HepG2 (cell line): ENCODE measurements around the gene ASPM. TPM values are rescaled to one million over a fixed set of nuclear protein-coding genes. Genes with fewer than 3 reads are reported as not detected.

Experiments
- AKAP8 ChIP-seq: sonication (generic); formaldehyde crosslinking; IDR thresholded peaks from 2 replicates; pipeline ENCODE4 v1.5.1; 2020; ENCODE audit warnings: mild to moderate bottlenecking, missing genetic modification reagents
- ASH2L ChIP-seq: fragments of 300-600, 200-600 bp; sonication (generic); IDR thresholded peaks from 2 replicates; pipeline ENCODE4 v1.7.0; 2017; ENCODE audit warnings: low read depth, mild to moderate bottlenecking, moderate library complexity, mixed read lengths, low read length; ENCODE audit not compliant: insufficient read length
- DNMT1 ChIP-seq: sonication (generic); formaldehyde crosslinking; IDR thresholded peaks from 2 replicates; pipeline ENCODE4 v1.5.1; 2020; ENCODE audit warnings: mild to moderate bottlenecking, missing genetic modification reagents
- EZH2 ChIP-seq: conservative IDR thresholded peaks from 2 replicates; pipeline ENCODE4 v1.6.1; 2012; ENCODE audit warnings: mild to moderate bottlenecking, low read depth, low read length, moderate library complexity
- KLF12 ChIP-seq: sonication (generic); formaldehyde crosslinking; IDR thresholded peaks from 2 replicates; pipeline ENCODE4 v1.4.0; 2020; ENCODE audit warnings: missing genetic modification reagents, borderline replicate concordance
- SMAD1 ChIP-seq: sonication (generic); formaldehyde crosslinking; IDR thresholded peaks from 2 replicates; pipeline ENCODE4 v1.4.0; 2020; ENCODE audit warnings: missing genetic modification reagents, low read depth, mild to moderate bottlenecking, borderline replicate concordance
- THAP11 ChIP-seq: IDR thresholded peaks from 2 replicates; pipeline ENCODE4 v1.6.1; 2016; ENCODE audit warnings: missing biosample characterization, missing genetic modification reagents
- TOPORS ChIP-seq: sonication (generic); formaldehyde crosslinking; IDR thresholded peaks from 2 replicates; pipeline ENCODE4 v1.8.0; 2023; ENCODE audit warnings: mild to moderate bottlenecking, missing genetic modification reagents
- ZMYM4 ChIP-seq: sonication (generic); formaldehyde crosslinking; IDR thresholded peaks from 2 replicates; pipeline ENCODE4 v1.8.1; 2023; ENCODE audit warnings: mild to moderate bottlenecking, missing genetic modification reagents
- ZNF263 ChIP-seq: sonication (generic); formaldehyde crosslinking; IDR thresholded peaks from 2 replicates; pipeline ENCODE4 v1.4.0; 2020; ENCODE audit warnings: missing genetic modification reagents
- ZNF674 ChIP-seq: sonication (generic); formaldehyde crosslinking; IDR thresholded peaks from 2 replicates; pipeline ENCODE4 v1.5.0; 2020; ENCODE audit warnings: low read depth, mild to moderate bottlenecking, missing genetic modification reagents
- ZNF775 ChIP-seq: sonication (generic); formaldehyde crosslinking; IDR thresholded peaks from 2 replicates; pipeline ENCODE4 v1.4.0; 2020; ENCODE audit warnings: missing genetic modification reagents, mild to moderate bottlenecking, moderate library complexity, borderline replicate concordance
- ZZZ3 ChIP-seq: sonication (generic); formaldehyde crosslinking; IDR thresholded peaks from 2 replicates; pipeline ENCODE4 v1.4.0; 2020; ENCODE audit warnings: missing genetic modification reagents, mild to moderate bottlenecking, borderline replicate concordance
- polyA plus RNA-seq, 8 experiments: library from polyadenylated mRNA; depleted of rRNA in 3 of 8; stranded (reverse) in 7 of 8; unstranded in 1 of 8; fragments of >200 nt; fragmentation: Illumina TruSeq in 4 of 8; extraction: Trizol in 4 of 8; gene quantifications; 2 replicates each; pipeline versions ENCODE4 v1.2.1 to v1.2.3, GENCODE V29; 2011 to 2016; ENCODE audit warnings: low read depth in 4 of 8, missing spikeins in 1 of 8, mixed read lengths in 1 of 8; ENCODE audit not compliant: insufficient read depth in 1 of 8
- total RNA-seq, 5 experiments: library from RNA; depleted of rRNA; stranded (reverse); fragments of >200 nt; fragmentation: Illumina TruSeq; extraction: Trizol; gene quantifications; 2 replicates each; pipeline ENCODE4 v1.2.3, GENCODE V29; 2016; ENCODE audit warnings: low read depth in 1 of 5
- TF ChIP-seq, protein P1 (sequence below): sonication (generic); formaldehyde crosslinking; IDR thresholded peaks from 2 replicates; pipeline ENCODE4 v1.4.0; 2020; ENCODE audit warnings: mild to moderate bottlenecking, missing genetic modification reagents, borderline replicate concordance
- TF ChIP-seq, protein P2 (sequence below): sonication (generic); formaldehyde crosslinking; IDR thresholded peaks from 2 replicates; pipeline ENCODE4 v1.8.0; 2022; ENCODE audit warnings: mild to moderate bottlenecking, missing genetic modification reagents, moderate library complexity
- TF ChIP-seq, protein P3 (sequence below): sonication (generic); formaldehyde crosslinking; IDR thresholded peaks from 2 replicates; pipeline ENCODE4 v1.5.0; 2020; ENCODE audit warnings: missing genetic modification reagents, mild to moderate bottlenecking, borderline replicate concordance
- TF ChIP-seq, protein P4 (sequence below), 2 experiments: fragments of 450-650 bp in 1 of 2; sonication (generic) in 1 of 2; formaldehyde crosslinking; IDR thresholded peaks; 2 replicates each; pipeline versions ENCODE4 v1.5.0 to v1.8.0; 2020 to 2022; ENCODE audit warnings: mild to moderate bottlenecking in 1 of 2, missing genetic modification reagents in 1 of 2
- TF ChIP-seq, protein P5 (sequence below): sonication (generic); formaldehyde crosslinking; IDR thresholded peaks from 2 replicates; pipeline ENCODE4 v1.4.0; 2020; ENCODE audit warnings: missing genetic modification reagents, borderline replicate concordance

The ASPM gene
- total and polyA plus RNA-seq, 2 of the 13 experiments (the other 11 are each of a cell fraction or from before 2014, with no cell fraction given) = 7.7 to 29.1 TPM

DNA sequence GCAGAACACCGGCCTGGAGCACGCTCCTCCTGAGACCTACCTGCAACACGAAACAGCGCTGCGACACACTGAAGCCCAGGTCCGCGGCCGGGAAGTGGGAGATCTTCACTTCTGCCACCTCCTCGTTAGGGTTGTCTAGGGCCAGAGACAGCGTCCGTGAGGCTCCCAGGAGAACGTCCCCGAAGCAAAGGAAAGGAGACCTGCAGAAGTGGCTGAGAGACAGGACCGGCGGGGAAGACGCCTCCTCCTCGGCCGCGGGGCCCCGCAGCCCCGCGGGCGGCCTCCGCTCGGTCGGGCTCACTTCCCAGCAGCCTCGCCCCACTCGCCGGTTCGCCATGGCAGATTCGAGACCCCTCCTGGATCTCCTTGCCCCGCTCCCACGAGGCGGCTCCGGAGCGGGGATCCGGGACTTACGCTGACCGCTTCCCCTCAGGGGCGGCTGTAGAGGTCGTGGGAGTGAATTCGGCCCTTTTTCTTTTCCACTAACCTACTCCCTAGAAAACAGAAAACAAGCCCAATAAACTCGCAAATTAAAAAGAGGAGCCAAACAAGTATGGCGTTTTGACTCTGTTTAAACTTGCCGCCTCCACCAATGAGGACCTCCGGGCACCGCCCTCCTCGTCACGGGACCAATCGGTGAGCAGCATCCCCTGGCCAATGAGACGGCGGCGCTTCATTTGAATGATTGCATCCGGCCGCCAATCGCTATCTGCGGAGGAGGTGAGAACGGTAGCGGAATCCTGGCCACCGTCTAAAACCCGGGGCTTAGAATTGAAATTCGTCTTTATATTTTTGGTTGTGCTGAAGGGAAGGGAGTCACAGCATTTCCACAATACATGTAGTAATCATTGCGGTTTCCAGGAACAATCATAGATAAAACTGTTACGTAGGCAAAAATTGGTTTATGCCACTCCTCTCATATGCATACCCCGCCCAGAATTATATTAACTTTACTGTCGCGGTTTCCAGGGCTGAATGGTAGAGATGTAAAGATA is at the start of gene ASPM (continued):
- TF ChIP-seq, protein P1, sequence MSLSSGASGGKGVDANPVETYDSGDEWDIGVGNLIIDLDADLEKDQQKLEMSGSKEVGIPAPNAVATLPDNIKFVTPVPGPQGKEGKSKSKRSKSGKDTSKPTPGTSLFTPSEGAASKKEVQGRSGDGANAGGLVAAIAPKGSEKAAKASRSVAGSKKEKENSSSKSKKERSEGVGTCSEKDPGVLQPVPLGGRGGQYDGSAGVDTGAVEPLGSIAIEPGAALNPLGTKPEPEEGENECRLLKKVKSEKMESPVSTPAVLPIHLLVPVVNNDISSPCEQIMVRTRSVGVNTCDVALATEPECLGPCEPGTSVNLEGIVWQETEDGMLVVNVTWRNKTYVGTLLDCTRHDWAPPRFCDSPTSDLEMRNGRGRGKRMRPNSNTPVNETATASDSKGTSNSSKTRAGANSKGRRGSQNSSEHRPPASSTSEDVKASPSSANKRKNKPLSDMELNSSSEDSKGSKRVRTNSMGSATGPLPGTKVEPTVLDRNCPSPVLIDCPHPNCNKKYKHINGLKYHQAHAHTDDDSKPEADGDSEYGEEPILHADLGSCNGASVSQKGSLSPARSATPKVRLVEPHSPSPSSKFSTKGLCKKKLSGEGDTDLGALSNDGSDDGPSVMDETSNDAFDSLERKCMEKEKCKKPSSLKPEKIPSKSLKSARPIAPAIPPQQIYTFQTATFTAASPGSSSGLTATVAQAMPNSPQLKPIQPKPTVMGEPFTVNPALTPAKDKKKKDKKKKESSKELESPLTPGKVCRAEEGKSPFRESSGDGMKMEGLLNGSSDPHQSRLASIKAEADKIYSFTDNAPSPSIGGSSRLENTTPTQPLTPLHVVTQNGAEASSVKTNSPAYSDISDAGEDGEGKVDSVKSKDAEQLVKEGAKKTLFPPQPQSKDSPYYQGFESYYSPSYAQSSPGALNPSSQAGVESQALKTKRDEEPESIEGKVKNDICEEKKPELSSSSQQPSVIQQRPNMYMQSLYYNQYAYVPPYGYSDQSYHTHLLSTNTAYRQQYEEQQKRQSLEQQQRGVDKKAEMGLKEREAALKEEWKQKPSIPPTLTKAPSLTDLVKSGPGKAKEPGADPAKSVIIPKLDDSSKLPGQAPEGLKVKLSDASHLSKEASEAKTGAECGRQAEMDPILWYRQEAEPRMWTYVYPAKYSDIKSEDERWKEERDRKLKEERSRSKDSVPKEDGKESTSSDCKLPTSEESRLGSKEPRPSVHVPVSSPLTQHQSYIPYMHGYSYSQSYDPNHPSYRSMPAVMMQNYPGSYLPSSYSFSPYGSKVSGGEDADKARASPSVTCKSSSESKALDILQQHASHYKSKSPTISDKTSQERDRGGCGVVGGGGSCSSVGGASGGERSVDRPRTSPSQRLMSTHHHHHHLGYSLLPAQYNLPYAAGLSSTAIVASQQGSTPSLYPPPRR = no peak
- TF ChIP-seq EZH2 = no peak
- no peak for TF ChIP-seq ZZZ3
- TF ChIP-seq, protein P2, sequence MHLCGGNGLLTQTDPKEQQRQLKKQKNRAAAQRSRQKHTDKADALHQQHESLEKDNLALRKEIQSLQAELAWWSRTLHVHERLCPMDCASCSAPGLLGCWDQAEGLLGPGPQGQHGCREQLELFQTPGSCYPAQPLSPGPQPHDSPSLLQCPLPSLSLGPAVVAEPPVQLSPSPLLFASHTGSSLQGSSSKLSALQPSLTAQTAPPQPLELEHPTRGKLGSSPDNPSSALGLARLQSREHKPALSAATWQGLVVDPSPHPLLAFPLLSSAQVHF (CRISPR knock-in tag) = peak; percentile 93; the same call in 1 of the 2 replicates
- peak; percentile 91 for TF ChIP-seq ZMYM4 (CRISPR knock-in tag)
- peak; percentile 87 for TF ChIP-seq ASH2L
- TF ChIP-seq SMAD1 = no peak
- no peak for TF ChIP-seq ZNF775 (CRISPR knock-in tag)
- no peak for TF ChIP-seq ZNF263 (CRISPR knock-in tag)
- TF ChIP-seq, protein P3, sequence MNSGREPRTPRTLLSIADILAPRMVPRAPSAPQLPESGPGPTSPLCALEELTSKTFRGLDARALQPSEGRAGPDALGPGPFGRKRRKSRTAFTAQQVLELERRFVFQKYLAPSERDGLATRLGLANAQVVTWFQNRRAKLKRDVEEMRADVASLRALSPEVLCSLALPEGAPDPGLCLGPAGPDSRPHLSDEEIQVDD (CRISPR knock-in tag) = no peak
- peak; percentile 55; the same call in 1 of the 2 replicates for TF ChIP-seq TOPORS
- no peak for TF ChIP-seq AKAP8 (CRISPR knock-in tag)
- TF ChIP-seq, protein P4, sequence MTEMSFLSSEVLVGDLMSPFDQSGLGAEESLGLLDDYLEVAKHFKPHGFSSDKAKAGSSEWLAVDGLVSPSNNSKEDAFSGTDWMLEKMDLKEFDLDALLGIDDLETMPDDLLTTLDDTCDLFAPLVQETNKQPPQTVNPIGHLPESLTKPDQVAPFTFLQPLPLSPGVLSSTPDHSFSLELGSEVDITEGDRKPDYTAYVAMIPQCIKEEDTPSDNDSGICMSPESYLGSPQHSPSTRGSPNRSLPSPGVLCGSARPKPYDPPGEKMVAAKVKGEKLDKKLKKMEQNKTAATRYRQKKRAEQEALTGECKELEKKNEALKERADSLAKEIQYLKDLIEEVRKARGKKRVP (CRISPR knock-in tag; IDR thresholded peaks at IDR 0.05) = peak in 1 of 2 experiments; percentile 87; a peak in 2 of 4 replicates
- TF ChIP-seq, protein P5, sequence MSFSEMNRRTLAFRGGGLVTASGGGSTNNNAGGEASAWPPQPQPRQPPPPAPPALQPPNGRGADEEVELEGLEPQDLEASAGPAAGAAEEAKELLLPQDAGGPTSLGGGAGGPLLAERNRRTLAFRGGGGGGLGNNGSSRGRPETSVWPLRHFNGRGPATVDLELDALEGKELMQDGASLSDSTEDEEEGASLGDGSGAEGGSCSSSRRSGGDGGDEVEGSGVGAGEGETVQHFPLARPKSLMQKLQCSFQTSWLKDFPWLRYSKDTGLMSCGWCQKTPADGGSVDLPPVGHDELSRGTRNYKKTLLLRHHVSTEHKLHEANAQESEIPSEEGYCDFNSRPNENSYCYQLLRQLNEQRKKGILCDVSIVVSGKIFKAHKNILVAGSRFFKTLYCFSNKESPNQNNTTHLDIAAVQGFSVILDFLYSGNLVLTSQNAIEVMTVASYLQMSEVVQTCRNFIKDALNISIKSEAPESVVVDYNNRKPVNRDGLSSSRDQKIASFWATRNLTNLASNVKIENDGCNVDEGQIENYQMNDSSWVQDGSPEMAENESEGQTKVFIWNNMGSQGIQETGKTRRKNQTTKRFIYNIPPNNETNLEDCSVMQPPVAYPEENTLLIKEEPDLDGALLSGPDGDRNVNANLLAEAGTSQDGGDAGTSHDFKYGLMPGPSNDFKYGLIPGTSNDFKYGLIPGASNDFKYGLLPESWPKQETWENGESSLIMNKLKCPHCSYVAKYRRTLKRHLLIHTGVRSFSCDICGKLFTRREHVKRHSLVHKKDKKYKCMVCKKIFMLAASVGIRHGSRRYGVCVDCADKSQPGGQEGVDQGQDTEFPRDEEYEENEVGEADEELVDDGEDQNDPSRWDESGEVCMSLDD (CRISPR knock-in tag) = no peak
- TF ChIP-seq KLF12 (CRISPR knock-in tag) = no peak
- TF ChIP-seq THAP11 (CRISPR knock-in tag) = no peak
- TF ChIP-seq ZNF674 (CRISPR knock-in tag) = no peak
- no peak for TF ChIP-seq DNMT1
